Activated CD8-positive, alpha-beta memory T cell treated with anti-CD3 and anti-CD28 coated beads, Interleukin-2, amount 50 U/mL, for 24 hours (primary cell): ENCODE data around the gene RYR3.

Source experiments
- DNase-seq: peaks from one replicate; pipeline ENCODE4 v3.0.0-alpha.2; 2020; ENCODE audit errors: extremely low read depth

The RYR3 gene

DNA sequence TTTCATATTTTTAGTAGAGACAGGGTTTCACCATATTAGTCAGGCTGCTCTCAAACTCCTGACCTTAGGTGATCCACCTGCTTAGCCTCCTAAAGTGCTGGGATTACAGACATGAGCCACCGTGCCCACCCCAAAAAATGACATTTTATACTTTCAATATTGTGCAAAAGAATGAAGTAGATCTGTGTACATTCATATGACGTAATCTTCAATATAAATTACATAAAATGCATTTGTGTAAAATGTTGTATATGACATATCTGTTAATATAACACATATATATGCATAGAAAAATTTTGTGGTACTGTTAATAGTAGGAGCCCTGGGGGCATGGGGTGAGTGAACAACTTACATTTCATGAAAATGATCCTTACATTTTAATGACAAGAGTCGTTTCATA is 71.7 kb downstream of the RYR3 start:
- no peak for DNase-seq

DNA sequence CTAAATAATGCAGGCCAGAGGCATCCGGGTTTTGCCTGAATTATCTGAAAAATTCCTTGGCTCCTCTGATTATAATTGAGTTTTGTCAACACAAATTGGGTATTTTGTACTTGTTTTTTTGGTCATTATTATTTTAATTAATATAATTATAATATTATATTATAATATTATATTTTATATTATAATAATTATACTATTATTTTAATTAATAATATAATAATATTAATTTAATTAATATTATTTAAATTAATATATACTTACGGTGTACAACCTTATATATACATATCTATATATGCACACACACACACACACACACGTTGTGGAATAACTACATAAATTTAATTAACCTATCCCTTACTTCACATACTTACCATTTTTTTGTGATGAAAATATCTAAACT is 73.5 kb downstream of the RYR3 start:
- DNase-seq, result no peak

GRCh38 chr15:33392453-33392852 is 81.7 kb downstream of the RYR3 start:
- DNase-seq, result no peak

- no peak for DNase-seq
These were observed 82.8 kb downstream of the RYR3 start for GRCh38 chr15:33393546-33393945.

- no peak for DNase-seq
These were observed 84.6 kb downstream of the RYR3 start for GRCh38 chr15:33395321-33395720.

- no peak for DNase-seq
These were observed 85.1 kb downstream of the RYR3 start for GRCh38 chr15:33395846-33396245.

DNA sequence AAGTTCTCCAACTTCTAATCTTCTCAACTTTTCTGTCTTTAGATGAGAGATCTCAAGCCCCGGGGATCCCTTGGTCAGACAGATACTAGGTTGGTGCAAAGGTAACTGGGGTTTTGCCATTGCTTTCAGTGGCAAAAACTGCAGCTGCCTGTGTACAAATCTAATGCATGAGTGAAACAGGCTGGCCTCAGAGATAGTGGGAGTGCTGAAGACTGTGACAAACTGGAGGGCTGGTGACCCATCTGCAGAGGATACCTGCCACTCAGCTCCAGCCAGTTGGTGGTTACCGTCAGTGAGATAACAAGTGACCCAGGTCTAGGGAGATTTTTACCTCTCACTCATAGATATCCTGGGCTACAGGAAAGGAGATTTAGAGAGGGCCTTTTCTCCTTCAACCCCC is 85.7 kb downstream of the RYR3 start:
- DNase-seq, result no peak

GRCh38 chr15:33398555-33398954 is 87.8 kb downstream of the RYR3 start:
- DNase-seq, result no peak

DNA sequence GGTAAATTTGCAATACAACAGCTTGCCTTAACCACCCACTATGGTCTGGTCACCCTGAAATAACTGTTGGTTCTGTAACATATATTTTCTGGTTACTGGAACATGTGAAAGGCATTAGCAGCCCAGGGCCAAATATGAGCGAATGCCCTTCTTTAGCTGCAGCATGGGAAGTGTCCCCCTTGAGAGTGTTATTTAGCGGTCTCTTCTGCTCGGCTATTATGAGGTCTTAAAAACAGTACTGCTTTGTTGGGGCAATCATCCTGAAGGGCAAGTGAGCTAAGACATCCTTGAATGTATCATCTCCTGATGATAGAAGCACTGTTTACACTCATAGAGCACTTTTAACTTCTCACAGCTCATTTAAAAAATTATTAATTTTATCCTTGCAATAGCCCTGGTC is 90.2 kb downstream of the RYR3 start:
- DNase-seq, result no peak

DNA sequence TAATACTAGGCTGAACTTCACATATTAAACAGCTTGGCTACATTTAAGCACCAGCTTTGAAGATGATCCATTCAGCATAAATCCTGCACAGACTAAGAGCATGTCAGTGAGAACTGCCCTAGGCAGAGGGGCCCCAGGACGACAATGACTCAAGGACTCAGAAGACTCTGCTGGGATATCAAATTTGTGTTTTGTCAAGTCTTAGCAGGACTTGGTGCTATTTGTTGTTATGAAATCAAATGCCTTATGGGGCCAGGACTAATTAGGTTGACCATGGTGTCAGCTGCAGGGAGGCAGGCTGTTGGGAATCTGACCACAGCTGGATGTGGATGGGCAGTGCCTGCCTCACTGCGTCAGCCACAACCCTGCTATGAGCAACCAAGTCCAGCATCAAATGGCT is 91.8 kb downstream of the RYR3 start:
- no peak for DNase-seq

DNA sequence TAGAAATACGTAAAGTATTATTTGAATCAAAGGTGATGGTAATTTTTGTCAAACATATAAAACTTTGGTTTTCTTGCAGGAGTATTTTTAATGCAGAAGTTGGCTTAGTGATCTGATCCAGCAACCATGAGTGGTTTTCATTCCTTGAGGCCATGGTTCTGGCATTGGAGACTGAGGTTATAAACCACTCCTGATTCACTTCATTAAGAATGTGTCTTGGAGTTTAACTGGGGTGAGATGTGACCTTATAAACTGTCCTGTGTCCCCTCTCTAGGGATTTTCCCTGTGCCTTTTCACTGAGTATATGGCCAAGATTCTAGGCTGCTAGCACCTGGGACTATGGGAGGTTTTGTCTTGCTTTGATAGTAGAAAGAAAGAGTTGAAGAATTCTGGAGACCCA is 94.3 kb downstream of the RYR3 start:
- DNase-seq, result no peak

GRCh38 chr15:33411596-33412540 is 101.1 kb downstream of the RYR3 start:
- no peak for DNase-seq

DNA sequence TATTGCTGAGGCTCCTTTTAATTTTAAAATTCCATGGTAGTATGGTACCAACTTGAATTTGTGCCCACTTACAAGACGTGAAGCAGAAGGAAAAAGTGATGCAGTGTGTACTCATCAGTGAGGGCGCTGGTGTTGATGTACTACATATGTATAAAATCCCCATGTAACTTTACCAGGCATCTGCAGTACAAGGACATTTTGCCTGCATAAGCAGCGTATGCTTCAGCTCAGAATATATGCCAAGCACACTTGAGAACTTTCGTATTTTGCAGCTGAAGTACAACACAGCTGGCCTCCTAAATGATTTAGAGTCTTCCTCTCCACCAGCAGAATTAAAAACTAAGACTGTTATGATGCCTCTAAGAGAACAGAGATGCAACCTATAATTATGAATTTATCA is 108.9 kb downstream of the RYR3 start:
- DNase-seq, result no peak

GRCh38 chr15:33424025-33424424 is 113.3 kb downstream of the RYR3 start:
- no peak for DNase-seq

DNA sequence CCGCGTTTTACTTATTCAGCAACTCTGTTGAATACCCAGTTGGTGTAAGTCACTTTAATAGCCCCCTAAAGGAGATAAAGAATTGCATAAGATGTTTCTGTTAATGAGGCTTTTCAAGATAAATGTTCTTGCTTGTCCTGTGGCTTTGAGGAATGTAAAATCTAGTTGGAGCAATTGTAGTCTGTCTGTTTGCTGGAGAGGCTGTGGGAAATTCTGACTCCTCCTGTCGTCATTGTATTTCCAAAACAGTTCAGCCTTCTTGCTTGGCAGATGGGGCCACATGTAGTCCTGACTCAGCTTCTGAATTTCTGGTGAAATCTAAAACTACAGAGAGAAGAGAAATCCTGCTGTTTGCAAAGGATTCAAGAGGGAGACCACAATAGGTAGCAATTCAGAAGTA is 114.4 kb downstream of the RYR3 start:
- no peak for DNase-seq

GRCh38 chr15:33430577-33430976 is 119.8 kb downstream of the RYR3 start:
- no peak for DNase-seq

DNA sequence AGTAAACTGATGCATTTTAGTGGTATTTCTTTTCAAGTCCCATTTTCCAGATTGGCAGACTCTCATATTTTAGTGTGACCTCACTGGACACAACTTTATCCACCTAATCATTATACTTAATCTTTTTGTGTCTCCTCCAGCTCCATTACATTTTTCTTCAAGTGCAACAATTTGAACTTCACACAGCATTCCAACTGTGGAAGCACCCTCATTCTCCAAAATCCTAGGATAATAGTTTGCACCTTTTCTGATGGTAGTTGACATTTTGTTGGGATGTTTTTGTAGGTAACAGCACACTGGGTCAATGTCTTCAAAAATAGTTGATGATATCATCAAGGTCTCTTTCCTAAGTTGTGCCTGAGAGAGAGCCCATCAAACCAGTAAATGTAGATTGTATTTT is 123.1 kb downstream of the RYR3 start:
- DNase-seq, result no peak

- no peak for DNase-seq
These were observed 127.6 kb downstream of the RYR3 start for GRCh38 chr15:33438396-33438795.

DNA sequence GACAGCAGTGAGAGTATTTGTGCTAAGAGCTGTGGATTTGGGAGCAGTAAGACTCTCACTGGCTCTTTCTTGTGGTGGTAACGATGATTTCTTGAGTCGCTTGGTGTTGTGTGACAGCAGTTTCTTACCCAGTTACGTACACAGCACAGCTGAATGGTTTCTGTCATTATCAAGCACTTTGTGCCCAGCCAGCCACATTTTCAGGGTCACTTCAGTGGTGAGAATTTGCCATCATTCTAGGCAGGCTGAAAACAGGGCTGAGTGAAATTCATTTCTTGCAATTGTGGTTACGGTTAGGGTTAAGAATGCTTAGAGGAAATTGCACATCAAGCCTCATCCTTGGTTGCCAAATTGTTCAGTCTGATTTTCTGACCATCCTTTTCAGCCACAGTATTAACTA is 130.1 kb downstream of the RYR3 start:
- no peak for DNase-seq

DNA sequence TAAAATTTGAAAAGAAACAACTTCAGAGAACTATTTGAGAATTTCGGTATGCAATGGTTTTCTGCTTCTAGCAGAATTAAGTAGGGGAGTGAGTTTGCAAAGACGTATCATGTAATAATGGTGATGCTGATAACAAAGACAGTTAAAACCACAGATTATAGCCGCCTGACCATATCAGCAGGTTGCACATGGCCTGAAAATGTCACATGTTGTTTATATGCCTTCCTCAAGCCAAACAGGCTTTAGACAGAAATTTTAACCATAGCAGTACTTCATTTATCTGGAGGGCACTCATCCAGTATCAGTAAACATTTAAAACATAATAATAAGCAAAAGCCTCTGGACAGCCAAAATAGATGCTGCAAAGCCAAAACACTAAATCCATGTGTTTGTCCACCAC is 131.7 kb downstream of the RYR3 start:
- DNase-seq, result no peak

DNA sequence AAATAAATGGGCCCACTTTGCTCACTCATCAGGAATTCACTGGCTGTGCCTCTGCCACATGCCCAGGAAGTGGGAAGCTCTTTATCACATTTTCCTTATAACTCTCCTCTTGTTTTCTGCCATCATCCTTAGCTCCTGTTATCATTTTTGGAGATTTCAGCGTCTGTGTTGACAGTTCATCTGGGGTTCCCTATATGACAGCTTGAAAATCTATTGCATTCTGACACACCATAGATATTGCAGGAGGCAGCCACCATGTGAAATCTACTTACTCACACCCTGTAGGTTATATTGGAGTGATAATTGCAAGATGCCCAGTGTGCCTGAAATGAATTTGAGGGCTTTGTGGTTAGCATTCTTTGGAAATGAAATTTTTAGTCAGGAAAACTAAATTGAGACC is 132.9 kb downstream of the RYR3 start:
- no peak for DNase-seq

- DNase-seq, result no peak
These were observed 135.2 kb downstream of the RYR3 start for GRCh38 chr15:33445984-33446383.

- DNase-seq, result no peak
These were observed 137.4 kb downstream of the RYR3 start for GRCh38 chr15:33448151-33448550.
